CD4-positive, alpha-beta T cell treated with Interleukin-4 for 4 hours (primary cell): Measurements from ENCODE around the gene TMEM140.
"Not testable (repeated sequence)": the region's sequence is repeated elsewhere in the genome, so short reads cannot be mapped to it uniquely, and the experiment has no call there.

Experiments
- DNase-seq: peaks from one replicate; pipeline ENCODE4 v3.0.0-alpha.2; 2020

Gene TMEM140

DNA sequence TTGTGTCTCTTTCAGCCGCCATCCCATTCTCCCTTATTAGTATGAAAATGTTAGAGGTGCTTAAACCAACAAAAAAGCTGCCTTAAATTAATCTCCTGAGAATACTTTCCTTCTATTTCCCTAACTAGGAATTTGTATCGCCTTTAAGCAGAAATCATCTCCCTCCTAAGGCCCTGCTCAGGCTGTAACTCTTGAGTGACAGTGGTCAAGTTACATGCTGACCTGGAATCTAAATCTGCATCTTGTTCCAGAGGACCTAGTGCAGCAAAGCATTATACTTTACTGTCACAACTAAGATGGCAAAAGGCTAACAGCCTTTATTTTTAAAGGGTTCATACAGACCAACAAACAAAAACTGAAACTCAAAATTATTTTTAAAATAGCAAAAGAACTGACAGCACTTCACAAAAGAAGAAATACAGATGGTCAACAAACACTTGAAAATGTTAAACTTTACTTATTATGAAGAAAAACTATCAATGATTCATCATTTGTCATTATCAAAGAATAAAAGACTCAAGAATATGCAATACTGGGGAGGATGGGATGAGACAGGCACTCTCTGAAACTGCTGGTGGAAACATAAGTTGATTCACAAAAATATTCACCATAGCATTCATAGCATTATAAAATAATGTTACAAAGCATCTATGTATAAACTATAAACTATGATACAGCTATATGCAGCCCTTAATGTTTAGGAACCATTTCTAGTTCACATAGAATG lies 11.7 kb downstream of the TMEM140 start:
- DNase-seq: no peak

DNA sequence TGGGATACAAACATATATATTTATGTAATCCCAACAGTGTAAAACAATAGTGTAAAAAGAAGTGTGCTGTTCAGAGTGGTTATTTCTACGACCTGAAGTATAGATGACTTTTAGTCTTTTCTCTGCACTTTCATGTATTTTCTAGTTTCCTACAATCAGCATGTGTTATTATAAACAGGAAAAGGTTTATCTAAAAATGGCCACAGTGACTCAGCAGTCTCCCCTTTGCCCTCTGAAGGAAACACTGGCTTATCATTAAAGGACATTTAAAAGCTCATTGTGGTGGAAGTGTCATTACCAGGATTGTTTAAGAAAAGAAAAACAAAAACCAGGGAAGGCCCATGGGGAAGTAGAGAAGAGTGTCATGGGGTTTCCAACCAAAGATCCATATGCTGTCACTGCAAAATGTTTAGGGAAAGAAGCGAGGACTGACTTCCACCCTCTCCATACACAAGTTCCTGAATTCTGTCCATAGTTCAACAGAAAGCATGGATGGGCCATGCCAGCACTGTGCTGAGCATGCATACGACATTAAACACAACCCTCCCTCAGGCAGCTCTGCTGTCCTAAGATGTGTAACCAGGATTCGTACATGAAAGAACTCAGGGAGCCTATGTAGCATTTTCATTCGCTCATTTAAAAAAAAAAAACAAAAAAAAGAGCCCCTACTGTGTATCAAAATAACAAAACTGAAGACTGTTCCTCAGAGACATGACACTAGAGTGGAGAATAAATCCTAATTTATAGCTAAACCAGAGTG lies 12.4 kb downstream of the TMEM140 start:
- peak; percentile 36 for DNase-seq

DNA sequence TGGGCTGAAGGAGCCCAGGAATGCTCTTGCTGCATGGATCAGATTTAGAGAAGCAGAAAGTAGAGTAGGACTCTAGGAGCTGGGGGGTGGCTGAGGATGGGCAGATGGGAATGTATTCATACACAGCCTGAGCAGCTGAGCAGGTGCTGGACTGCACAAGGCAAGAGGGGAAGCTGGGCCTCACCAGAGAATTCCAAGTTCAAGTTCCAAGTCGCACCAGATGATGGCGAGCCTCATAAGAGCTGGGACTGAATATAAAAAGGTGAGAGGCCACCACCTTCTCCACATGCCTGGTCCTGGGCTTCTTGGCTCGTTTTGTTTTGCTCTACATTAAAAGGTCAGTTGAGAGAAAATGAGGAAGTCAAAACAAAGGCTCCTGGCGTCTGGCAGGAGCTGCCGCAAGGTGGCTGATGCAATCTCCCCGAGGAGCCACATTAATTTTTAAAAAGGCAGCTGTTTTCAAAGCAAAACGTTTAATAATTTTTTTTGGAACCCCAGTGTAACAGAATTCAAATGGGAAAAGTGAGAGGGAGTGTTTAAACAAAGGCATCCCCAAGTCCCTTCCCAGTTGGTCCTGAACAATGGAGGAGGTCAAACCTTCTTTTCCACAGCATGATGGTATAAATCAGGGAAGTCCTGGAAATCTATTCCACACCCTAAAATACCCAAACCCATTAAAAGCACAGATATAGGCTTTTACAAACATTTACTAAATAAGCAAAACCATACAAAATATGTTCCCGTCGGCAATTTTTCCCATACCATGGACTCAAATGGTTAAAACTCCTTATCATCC lies 13.2 kb downstream of the TMEM140 start:
- DNase-seq: no peak

DNA sequence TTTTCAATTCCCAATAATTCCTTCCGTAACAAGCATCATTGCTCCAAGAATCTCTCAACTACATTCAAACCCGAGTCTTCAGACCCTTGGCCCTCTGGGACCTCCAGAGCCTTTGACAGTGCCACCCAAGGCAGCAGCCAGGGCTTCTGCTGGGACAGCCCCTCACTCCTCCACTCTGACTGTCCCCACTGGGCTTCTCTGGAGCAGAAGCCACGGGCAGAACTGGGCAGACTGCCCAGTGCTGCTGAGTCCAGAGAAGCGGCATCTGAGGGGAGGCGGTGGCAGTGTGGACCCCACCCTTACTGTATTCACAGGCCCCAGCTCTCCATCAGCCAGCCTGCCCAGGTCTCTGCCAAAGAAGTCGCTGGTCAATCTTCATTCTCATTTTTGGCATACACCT lies 13.8 kb downstream of the TMEM140 start:
- no peak for DNase-seq

DNA sequence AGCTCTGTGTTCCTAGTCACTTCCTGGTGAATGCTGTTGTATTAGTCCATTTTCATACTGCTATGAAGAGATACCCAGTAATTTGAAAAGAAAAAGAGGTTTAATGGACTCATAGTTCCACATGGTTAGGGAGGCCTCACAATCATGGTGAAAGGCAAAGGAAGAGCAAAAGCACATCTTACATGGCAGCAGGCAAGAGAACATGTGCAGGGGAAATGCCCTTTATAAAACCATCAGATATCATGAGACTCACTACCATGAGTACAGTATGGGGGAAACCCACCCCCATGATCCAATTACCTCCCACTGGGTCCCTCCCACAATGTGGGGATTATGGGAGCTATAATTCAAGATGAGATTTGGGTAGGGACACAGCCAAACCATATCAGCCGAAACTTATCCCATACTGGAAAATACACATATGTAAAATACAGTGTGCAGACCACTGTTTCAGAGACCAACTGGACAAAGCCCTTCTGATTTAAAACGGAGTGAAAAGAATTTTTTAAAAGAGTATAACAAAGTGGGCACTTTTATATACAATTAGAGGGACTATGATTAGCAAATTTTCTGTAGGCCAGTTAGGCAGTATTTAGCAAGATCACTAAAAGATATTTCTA lies 14.6 kb downstream of the TMEM140 start:
- DNase-seq: no peak

DNA sequence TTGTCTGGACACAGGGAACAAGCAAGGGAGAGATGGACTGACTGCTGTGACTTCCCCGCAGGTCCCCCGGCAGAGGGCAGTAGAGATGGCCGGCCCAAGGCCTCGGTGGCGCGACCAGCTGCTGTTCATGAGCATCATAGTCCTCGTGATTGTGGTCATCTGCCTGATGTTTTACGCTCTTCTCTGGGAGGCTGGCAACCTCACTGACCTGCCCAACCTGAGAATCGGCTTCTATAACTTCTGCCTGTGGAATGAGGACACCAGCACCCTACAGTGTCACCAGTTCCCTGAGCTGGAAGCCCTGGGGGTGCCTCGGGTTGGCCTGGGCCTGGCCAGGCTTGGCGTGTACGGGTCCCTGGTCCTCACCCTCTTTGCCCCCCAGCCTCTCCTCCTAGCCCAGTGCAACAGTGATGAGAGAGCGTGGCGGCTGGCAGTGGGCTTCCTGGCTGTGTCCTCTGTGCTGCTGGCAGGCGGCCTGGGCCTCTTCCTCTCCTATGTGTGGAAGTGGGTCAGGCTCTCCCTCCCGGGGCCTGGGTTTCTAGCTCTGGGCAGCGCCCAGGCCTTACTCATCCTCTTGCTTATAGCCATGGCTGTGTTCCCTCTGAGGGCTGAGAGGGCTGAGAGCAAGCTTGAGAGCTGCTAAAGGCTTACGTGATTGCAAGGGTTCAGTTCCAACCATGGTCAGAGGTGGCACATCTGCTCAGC lies 16.6 kb downstream of the TMEM140 start:
- no peak for DNase-seq

DNA sequence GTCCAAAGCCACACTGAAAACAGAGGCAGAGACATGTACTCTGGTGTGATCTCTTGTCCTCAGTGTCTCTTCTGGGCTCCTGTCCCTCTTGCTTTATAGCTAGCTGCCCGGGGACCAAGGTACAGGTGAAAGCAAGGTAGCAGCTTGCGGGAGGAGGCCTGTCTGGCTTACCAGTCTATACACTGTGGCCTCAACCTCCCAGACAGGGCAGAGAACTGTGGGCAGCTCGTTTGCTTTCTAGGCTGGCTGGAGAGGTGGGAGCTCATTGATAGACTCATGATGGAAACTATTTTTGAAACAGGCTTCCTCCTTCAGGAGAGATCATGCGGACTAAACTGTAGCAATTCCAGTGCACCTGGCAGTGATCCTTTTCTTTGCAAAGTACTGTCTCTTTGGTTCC lies 18.0 kb downstream of the TMEM140 start:
- no peak for DNase-seq

DNA sequence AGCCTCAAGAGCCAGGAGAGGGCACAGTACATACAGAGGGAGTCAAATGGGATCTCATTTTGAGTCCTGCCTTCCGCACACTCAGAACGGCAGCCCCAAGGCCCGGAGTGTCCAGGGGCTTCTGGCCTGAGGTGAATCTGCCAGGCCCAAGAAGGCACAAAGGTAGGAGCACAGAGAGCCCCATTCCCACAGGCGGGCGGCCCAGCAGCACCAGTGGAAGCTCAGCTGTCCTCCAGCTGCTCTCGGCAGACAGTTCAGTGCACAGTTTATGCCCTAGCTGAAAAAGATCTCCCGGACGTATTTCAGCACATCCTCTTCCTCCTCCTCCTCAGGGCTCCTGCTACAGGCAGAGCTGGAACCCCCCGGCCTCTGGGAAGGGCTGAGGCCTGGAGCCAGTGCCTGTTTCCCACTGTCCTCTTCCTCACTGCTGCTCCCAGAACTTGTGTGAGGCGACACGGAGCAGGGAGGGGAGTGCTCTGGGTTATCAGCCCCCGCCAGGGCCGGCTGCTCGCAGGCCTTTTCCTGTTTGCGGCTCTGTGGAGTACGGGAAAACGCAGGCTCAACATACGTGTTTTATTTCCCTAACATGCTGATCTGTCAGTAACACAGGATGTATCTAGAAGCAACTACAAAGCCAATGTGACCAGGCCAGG lies 18.6 kb downstream of the TMEM140 start:
- no peak for DNase-seq

DNA sequence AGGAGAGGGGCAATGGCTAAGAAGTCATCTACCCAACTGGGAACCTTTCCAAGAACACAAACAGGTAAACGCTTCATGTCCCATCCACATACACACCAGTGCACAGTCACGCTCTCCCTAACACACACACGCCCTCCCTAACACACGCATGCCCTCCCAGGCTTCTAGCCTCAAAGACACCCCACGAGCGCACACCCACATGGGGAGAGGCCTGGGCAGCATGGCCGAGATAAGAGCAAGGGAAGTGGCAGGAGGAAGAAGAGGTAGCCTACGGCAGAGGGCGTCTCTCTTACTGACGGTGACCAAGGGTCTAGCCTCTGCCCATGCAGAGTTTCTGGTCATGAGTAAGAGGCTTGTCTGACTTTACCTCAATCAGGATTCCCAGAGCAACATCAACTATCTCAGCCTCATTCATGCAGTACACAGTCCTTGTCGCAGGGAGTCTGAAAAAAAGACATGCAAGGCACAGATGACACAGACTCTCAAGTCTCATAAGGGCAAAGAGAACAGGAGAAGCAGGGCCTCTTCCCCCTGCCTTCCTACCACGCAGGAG lies 19.6 kb downstream of the TMEM140 start:
- no peak for DNase-seq

DNA sequence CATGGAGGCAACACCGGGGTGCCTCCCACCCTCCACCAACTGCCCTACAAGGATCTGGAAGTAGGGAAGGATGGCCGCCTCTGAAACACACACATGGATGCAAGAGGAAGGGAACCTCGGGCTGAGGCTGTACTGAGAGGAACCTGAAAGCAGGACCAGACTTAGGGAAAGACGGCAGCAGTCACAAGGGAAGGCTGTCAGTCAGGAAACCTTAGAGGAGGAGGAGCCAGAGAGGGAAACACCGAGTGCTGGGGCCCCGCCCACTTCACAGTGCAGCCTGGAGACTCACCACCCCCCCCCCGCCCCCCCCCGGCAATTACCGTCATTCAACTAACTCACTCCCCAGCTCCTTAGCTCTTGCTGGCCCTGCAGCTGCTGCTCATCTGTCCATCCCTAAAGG lies 20.1 kb downstream of the TMEM140 start:
- peak; percentile 26 for DNase-seq

DNA sequence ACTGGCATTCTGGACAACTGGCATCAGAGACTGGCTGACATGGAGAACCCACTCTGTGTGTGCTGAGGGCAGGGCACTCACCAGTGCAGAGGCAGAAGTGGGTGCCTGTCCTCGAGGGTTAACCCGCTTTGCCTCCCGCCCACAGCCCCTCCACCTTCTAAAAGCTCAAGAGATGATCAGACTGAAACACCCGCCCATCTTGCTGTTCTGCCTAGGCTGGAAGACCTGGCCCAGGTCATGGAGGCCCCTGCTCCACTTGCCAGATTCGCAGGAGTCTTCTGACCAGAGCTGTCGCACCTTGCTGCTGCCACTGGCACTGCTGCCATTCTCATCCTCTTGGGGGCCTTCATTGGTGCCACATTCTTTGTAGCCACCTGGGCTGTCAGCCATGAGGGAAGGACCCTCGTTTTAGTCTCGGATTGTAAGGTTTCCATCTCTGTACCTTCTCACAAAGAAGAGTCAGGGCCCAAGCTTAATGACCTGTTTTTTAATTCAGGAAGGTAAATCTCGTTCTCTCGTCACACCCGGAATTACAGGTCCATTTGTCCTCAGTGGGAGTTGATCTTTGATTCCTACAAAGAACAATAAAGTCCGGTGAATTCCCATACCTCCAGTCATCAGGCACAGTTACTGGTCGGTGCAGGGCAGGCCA lies 20.7 kb downstream of the TMEM140 start:
- no peak for DNase-seq

DNA sequence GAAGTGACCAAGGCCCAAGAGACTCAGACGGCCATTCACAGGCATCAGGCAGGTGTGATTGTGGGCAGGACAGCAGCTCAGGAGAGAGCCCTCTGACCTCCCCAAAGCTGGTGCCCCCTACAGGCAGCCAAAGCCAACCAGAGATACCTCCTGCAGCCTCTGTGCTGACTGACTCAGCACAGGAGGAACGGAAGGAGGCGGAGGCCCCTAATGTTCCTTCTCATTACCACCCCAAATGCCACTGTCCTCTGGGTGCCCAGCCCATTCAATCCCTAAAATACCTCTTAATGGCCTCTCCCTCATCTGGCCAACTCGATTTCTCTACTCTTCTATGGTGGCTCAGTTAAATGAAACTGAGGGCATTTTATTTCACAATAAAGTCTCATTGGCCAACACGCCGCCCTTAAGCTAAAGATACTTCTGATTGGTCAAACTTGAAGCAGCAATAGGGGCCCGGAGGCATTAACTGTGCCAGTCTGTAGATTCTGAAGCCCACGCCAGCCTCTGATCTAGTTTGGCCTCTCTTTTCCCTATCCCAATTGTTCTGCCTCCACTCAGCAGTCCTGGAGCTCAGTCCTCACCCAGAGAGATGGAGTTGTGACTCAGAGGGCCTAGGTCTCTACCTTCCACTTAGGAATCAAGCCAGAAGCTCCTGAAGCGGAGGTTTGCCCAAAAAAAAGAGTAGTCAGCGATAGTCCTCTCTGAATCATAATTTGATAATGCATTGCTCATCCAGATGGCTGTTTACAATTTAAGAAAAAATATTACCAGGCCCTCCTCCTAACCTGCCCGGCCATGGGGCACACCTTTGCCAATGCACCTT lies 21.5 kb downstream of the TMEM140 start:
- DNase-seq: peak; percentile 75

DNA sequence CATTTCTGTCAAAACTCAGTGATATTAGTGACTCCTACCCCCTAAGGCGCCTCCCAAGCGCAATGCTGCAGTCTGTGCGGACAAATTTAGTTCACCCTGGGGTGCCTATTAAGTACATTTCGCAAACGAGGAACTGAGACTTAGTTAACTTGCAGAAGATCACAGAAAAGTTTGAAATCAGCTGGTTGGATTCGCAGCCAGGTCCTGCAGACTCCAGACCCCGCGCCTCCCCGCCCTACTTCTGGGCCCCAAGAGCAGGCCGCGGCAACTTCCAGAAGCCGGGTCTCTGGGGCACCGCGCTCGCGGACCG lies 22.0 kb downstream of the TMEM140 start:
- no peak for DNase-seq

DNA sequence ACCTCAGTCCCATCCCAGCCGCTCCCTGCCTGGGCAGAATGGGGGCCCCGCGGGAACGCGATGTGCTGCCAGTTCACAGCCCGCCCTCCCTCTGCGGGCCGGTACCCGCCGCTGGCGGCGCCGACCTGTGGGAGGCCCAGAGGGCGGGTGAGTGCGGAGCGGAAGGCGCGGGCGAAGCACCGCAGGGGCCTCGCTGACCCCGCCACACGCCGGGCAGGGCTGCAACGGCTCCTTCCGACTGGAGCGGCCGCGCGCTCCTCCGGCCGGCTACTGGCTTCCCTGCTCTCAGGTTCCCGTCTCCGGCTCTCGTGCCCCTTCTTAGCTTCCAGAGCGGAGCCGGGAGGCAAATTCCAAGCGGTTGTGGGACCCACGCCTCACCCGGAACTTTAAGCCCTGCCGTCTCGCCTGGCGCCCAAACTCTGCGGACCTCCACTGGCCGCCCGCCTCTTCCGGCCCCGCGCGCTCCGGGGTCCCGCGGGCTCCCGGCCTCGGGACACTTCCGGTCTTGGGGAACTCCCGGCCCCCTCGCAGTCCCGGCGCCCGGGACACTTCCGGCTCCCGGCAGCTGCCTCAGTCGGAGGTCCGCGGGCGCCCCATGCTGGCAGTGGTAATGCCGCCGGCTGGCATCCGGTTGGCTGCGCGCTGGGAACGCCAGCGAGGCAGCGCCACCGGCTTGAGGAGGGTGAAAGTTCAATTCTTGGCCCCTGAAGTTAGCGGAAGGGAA lies 22.6 kb downstream of the TMEM140 start, which contains the start of gene CYREN:
CYREN (minus strand) TSS at position 434 of the 724 bp plus-strand sequence. CDS start 1,785 bp downstream, outside the sequence.
- peak; percentile 88 for DNase-seq

DNA sequence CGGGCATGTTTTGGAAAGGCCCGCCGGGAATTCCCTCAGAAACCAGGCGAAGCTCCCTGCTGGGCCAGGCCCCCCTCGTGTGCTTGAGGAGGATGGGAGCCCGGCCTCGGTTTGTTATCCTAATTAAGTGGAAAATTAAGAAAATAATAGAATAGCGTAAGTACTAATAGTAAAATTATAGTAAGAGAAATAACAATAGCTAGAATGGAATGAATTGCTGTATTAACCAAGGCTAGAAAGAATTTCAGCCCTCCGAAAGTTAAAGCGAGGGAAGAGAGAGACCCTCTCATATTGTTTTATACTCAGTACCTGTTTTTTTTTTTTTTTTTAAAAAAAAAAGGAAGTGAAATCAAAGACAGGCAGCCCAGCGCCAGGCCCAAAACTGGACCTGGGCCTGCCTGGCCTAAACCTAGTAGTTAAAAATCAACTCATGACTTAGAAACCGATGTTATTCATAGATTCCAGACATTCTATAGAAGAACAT lies 23.2 kb downstream of the TMEM140 start:
- DNase-seq: not testable (repeated sequence)

DNA sequence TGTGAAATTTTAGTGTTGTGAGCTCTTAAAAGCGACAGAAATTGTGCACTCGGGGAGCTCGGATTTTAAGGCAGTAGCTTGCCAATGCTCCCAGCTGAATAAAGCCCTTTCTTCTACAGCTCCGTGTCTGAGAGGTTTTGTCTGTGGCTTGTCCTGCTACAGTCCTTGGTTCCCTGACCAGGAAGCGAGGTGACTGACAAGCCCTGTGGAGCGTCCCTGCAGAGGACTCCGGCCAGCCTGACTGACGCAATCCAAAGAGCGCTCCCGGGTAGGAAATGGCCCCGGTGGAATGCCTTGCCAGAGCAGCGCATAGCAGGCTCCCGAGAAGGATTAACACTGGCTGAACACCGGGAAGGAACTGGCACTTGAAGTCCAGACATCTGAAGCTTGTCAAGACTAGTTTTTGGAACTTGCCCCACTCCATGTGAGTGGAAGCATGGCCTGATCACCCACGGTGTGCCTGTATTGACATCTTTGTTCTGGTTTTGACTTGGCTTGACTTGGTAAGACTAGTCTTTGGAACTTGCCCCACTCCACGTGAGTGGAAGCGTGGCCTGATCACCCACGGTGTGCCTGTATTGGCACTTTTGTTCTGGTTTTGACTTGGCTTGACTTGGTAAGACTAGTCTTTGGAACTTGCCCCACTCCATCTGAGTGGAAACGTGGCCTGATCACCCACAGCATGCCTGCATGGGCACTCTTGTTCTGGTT lies 23.9 kb downstream of the TMEM140 start:
- not testable (repeated sequence) for DNase-seq

DNA sequence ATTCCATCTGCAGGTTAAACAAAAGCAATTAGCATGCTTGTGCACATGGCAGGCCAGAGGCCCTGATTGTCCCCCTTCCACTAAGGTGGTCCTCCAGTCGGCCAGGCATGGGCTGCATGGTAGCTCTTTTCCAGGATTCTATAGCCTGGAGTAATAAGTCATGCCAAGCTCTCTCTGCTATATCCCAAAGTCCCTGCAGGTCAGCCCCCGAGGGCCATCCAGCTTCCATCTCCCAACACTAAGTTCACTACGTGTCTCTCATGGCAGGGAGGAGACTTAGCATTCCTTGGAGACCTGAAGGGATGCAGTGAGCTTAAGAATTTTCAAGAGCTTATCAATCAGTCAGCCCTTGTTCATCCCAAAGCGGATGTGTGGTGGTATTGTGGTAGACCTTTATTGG lies 26.0 kb downstream of the TMEM140 start:
- not testable (repeated sequence) for DNase-seq

DNA sequence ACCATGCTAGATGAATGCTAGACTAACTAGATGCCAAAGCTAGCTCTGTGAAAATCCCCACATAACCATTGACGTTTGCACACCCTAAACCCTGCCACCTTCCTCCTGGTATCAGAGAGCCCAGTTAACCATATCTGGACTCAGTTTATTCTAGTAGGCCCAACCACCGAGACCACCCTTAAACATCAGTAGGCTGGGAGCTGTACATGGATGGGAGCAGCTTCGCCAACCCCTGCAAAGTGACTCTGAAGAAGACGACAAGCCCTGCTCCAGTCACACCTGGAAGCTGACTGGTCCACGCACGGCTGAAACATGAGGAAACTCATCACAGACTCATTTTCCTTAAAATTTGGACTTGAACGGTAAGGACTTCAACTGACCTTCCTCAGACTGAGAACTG lies 27.1 kb downstream of the TMEM140 start:
- no peak for DNase-seq

DNA sequence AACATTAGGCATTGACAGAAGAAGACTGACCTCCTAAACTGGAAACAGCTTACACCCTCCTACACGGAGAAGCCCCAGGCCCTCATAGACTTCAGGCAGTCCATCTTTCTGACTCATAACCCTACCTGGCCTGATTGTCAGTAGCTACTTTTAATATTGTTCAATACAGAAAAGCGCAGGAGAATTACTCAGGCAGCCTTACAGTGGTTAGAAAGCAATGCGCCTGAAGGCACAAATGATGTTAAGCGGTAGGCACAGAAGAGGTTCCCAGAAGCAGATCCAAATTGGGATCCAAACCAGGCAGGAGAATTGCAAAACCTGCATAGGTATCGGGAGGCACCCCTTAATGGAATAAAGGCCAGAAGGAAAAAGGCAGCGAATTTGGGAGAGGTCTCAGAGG lies 28.1 kb downstream of the TMEM140 start:
- DNase-seq: no peak
